ENCODE results near the gene PCSK4. TPM values are rescaled to one million over a fixed set of nuclear protein-coding genes. Genes with fewer than 3 reads are reported as not detected.

The PCSK4 gene
- total RNA-seq, 4 donors from 2014 or later = 2.6 to 11.9 (median 7.5) TPM

GRCh38 chr19:1514295-1514661, 24.1 kb upstream of the PCSK4 start:
- TF ChIP-seq EP300 (IDR thresholded peaks at IDR 0.05; ENCODE audit: low read depth) (no peak), POLR2A (IDR thresholded peaks at IDR 0.05) (no peak), POLR2AphosphoS5 (IDR thresholded peaks at IDR 0.05) (no peak)
- TF ChIP-seq, protein P1, sequence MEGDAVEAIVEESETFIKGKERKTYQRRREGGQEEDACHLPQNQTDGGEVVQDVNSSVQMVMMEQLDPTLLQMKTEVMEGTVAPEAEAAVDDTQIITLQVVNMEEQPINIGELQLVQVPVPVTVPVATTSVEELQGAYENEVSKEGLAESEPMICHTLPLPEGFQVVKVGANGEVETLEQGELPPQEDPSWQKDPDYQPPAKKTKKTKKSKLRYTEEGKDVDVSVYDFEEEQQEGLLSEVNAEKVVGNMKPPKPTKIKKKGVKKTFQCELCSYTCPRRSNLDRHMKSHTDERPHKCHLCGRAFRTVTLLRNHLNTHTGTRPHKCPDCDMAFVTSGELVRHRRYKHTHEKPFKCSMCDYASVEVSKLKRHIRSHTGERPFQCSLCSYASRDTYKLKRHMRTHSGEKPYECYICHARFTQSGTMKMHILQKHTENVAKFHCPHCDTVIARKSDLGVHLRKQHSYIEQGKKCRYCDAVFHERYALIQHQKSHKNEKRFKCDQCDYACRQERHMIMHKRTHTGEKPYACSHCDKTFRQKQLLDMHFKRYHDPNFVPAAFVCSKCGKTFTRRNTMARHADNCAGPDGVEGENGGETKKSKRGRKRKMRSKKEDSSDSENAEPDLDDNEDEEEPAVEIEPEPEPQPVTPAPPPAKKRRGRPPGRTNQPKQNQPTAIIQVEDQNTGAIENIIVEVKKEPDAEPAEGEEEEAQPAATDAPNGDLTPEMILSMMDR (IDR thresholded peaks at IDR 0.05) = no peak
- H3K36me3 ChIP-seq = no peaks in the 10 kb centered on the region
- no peak overlapping the region for H3K27ac ChIP-seq
- no peak for DNase-seq
- H3K9me3 ChIP-seq = no peaks in the 10 kb centered on the region
- peaks cover 0 to 18% (median 11%) of the 10 kb centered on the region in 4 donors for H3K4me1 ChIP-seq
- H3K4me3 ChIP-seq = no peak overlapping the region
- WGBS, 2 donors (ENCODE audit: low coverage in 1 of 2) = 56% methylated on average over 9 of the region's 10 CpGs; no CpG with 5 or more reads in 1 of the 2 donors
- peaks cover 50% of the 10 kb centered on the region for H3K27me3 ChIP-seq
- in situ Hi-C loops (cut with MboI; ENCODE audit: low pct_ligation_motif_present in 1 of 4, low pct_unique_long_range_greater_than_20kb in 1 of 4, low sequenced_read_pairs in 3 of 4) = no loop called here
- intact Hi-C loops (cut with DNase I; ENCODE audit: low total_unique reads) = no loop called here

DNA sequence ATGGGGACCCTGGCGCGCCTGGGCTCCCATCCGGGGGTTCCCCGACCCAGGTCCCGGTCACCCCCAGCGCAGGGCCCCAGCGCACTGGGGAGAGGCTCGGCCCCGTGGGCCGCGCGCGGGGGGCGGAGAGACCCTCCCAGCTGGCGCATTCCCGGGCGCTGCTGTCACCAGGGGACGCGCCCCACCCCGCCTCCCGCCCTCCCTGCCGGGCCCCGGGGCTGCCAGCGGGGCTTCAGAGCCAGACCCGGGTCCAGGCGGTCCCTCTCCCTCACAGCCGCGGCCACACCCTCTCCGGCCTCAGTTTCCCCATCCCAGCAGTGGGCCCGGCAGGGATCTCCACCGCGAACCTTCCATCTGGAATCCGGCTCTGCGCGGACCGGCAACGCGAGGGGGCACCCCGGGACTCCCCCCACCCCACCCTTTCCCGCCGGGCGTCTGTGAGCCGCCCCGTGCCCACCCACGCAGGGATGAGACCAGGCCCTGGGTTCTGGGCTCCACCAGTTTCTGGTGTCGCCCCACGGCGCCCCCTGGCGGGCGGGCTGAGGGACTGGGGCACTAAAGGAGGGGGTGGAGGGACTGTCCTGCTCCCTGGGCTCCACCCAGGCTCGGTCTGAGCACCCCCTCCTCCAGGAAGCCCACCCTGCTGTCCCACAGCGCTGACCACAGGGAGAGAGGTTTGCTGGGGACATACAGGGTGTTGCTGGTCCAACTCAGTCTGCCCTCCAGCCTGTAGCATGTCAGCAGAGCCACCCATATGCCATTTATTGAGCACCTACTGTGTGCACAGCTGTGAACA, 23.5 kb upstream of the PCSK4 start:
- intact Hi-C loops (cut with DNase I; ENCODE audit: low total_unique reads) (no loop called here), in situ Hi-C loops (cut with MboI; ENCODE audit: low pct_ligation_motif_present in 1 of 4, low pct_unique_long_range_greater_than_20kb in 1 of 4, low sequenced_read_pairs in 3 of 4) (no loop called here)
- 6% methylated on average over 21 of the region's 52 CpGs; no CpG with 5 or more reads in 1 of the 2 donors for WGBS, 2 donors (ENCODE audit: low coverage in 1 of 2)
- peaks cover 50% of the 10 kb centered on the region for H3K27me3 ChIP-seq
- H3K4me1 ChIP-seq = peaks cover 0 to 18% (median 11%) of the 10 kb centered on the region in 4 donors
- H3K27ac ChIP-seq = peak overlapping the region; percentile 77 to 82 (median 80)
- H3K9me3 ChIP-seq = no peaks in the 10 kb centered on the region
- H3K36me3 ChIP-seq = no peaks in the 10 kb centered on the region
- H3K4me3 ChIP-seq = peak overlapping the region; percentile 38 to 66 (median 52)
- DNase-seq = peak; percentile 69
- TF ChIP-seq, protein P1 (IDR thresholded peaks at IDR 0.05) = peak; percentile 61 to 79 (median 71)
- no peak for TF ChIP-seq POLR2AphosphoS5 (IDR thresholded peaks at IDR 0.05)

- Histone ChIP-seq H3K36me3 (no peaks in the 10 kb centered on the region), H3K27ac (peak within 1 kb of the TSS; percentile 77 to 82 (median 80)), H3K4me1 (peaks cover 0 to 24% (median 11%) of the 10 kb centered on the region in 4 donors), H3K4me3 (peak within 1 kb of the TSS; percentile 38 to 66 (median 52)), H3K9me3 (no peaks in the 10 kb centered on the region), H3K27me3 (peaks cover 47% of the 10 kb centered on the region)
- TF ChIP-seq POLR2A (IDR thresholded peaks at IDR 0.05) (no peak), POLR2AphosphoS5 (IDR thresholded peaks at IDR 0.05) (peak in 1 of 3 donors; percentile 44)
- peak; percentile 84 for DNase-seq
- WGBS, 2 donors (ENCODE audit: low coverage in 1 of 2) = 1 to 17% methylated on average over 1 to 60 of the region's 78 CpGs
- in situ Hi-C loops (cut with MboI; ENCODE audit: low pct_ligation_motif_present in 1 of 4, low pct_unique_long_range_greater_than_20kb in 1 of 4, low sequenced_read_pairs in 3 of 4) (no loop called here), intact Hi-C loops (cut with DNase I; ENCODE audit: low total_unique reads) (no loop called here)
These were observed 22.7 kb upstream of the PCSK4 start, which contains the start of gene ADAMTSL5 for GRCh38 chr19:1512671-1513498. TSS of gene ADAMTSL5 (minus strand) at chr19:1513019. CDS start at chr19:1510943, 2,076 bp downstream.

GRCh38 chr19:1511318-1512317, 21.5 kb upstream of the PCSK4 start:
- peak overlapping the region in 1 of 4 donors; percentile 79 for H3K27ac ChIP-seq
- WGBS, 2 donors (ENCODE audit: low coverage in 1 of 2) = 54% methylated on average over 14 of the region's 22 CpGs; no CpG with 5 or more reads in 1 of the 2 donors
- in situ Hi-C loops (cut with MboI; ENCODE audit: low pct_ligation_motif_present in 1 of 4, low pct_unique_long_range_greater_than_20kb in 1 of 4, low sequenced_read_pairs in 3 of 4) (no loop called here), intact Hi-C loops (cut with DNase I; ENCODE audit: low total_unique reads) (no loop called here)
- H3K27me3 ChIP-seq = peaks cover 47% of the 10 kb centered on the region
- H3K4me1 ChIP-seq = peaks cover 5 to 25% (median 13%) of the 10 kb centered on the region in 4 donors
- no peaks in the 10 kb centered on the region for H3K36me3 ChIP-seq
- no peak for DNase-seq
- TF ChIP-seq EP300 (IDR thresholded peaks at IDR 0.05; ENCODE audit: low read depth) (no peak), POLR2AphosphoS5 (IDR thresholded peaks at IDR 0.05) (no peak), POLR2A (IDR thresholded peaks at IDR 0.05) (no peak)
- TF ChIP-seq, protein P1 (IDR thresholded peaks at IDR 0.05) = no peak
- no peaks in the 10 kb centered on the region for H3K9me3 ChIP-seq
- H3K4me3 ChIP-seq = no peak overlapping the region

All from transverse colon (tissue), 4 donors.